Measurements from ENCODE around the gene UBR4. TPM values are rescaled to one million over a fixed set of nuclear protein-coding genes. Genes with fewer than 3 reads are reported as not detected.

UBR4 gene
- total RNA-seq, 1 experiment from 2014 or later = 131 TPM

DNA sequence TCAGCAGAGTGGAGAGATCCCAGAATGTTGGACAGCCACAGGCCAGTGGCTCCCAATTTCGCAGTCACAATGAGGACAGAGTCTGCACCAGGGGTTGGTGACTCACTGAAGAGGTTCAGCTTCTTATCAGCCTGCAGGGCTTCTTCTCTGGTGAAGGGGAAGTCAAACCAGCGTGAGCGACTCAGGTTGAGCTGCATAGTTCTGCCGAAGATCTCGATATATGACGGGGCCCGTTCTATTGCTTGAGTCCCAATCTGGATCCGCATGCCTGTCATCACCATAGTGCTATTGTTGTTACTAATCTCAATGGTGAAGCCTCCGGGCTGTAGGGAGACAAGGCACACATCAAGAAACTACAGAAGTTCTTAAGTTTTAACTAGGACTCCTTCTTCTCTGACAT is 58.5 kb downstream of the UBR4 start:
- TF ChIP-seq, protein P1, sequence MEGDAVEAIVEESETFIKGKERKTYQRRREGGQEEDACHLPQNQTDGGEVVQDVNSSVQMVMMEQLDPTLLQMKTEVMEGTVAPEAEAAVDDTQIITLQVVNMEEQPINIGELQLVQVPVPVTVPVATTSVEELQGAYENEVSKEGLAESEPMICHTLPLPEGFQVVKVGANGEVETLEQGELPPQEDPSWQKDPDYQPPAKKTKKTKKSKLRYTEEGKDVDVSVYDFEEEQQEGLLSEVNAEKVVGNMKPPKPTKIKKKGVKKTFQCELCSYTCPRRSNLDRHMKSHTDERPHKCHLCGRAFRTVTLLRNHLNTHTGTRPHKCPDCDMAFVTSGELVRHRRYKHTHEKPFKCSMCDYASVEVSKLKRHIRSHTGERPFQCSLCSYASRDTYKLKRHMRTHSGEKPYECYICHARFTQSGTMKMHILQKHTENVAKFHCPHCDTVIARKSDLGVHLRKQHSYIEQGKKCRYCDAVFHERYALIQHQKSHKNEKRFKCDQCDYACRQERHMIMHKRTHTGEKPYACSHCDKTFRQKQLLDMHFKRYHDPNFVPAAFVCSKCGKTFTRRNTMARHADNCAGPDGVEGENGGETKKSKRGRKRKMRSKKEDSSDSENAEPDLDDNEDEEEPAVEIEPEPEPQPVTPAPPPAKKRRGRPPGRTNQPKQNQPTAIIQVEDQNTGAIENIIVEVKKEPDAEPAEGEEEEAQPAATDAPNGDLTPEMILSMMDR (conservative IDR thresholded peaks at IDR 0.05) = no peak

More for the DNA sequence above, 58.5 kb downstream of the UBR4 start:
- Histone ChIP-seq H3K27ac (ENCODE audit: insufficient read length, low read depth, low read length) (no peak overlapping the region), H2BK5ac (ENCODE audit: insufficient read length, low read length) (no peak overlapping the region), H3K23ac (ENCODE audit: insufficient read length, low read depth, low read length) (no peak overlapping the region), H3K14ac (ENCODE audit: insufficient read depth, low read length) (no peak overlapping the region), H3K56ac (ENCODE audit: insufficient read length, low read depth, low read length) (no peak overlapping the region), H4K20me1 (ENCODE audit: control insufficient read depth, insufficient read depth, insufficient read length) (no peaks in the 10 kb centered on the region), H3T11ph (ENCODE audit: low read length) (no peak overlapping the region), H3K9me3 (ENCODE audit: control insufficient read depth, low read depth, low read length) (no peaks in the 10 kb centered on the region), H3K4me1 (ENCODE audit: insufficient read depth, low read length) (no peaks in the 10 kb centered on the region), H4K8ac (replicated peaks; ENCODE audit: insufficient read length, low read depth, low read length) (no peak overlapping the region), H2BK12ac (ENCODE audit: insufficient read length, low read depth, low read length) (no peak overlapping the region), H3K4me2 (ENCODE audit: insufficient read depth, insufficient read length, low read length) (no peak overlapping the region), H2BK20ac (ENCODE audit: low read depth, low read length, poor library complexity, severe bottlenecking) (no peak overlapping the region), H3K9ac (ENCODE audit: extremely low read depth, insufficient read length, low read length) (no peak overlapping the region), H2BK15ac (ENCODE audit: low read depth, low read length) (no peak overlapping the region), H3K18ac (ENCODE audit: insufficient read length, low read depth, low read length) (no peak overlapping the region), H3K23me2 (ENCODE audit: insufficient read length, low read depth, low read length, poor library complexity, severe bottlenecking) (no peaks in the 10 kb centered on the region), H3K27me3 (ENCODE audit: insufficient read depth, low read length) (no peaks in the 10 kb centered on the region), H2AFZ (ENCODE audit: low read length) (no peak overlapping the region), H2BK120ac (ENCODE audit: low read depth, low read length, poor library complexity, severe bottlenecking) (no peak overlapping the region), H4K5ac (ENCODE audit: insufficient read length, low read depth, low read length) (no peak overlapping the region), H4K91ac (ENCODE audit: insufficient read length, low read depth, low read length) (no peak overlapping the region), H3K79me2 (ENCODE audit: insufficient read depth, low read length) (no peaks in the 10 kb centered on the region), H3K79me1 (ENCODE audit: insufficient read depth, low read depth, low read length, poor library complexity, severe bottlenecking) (no peaks in the 10 kb centered on the region), H3K4ac (ENCODE audit: low read depth, low read length) (no peak overlapping the region), H2AK5ac (ENCODE audit: insufficient read length, low read length) (no peak overlapping the region)
- no peaks in the 10 kb centered on the region for H3K4me1 Mint-ChIP-seq
- peaks cover 83 to 99% (median 99%) of the 10 kb centered on the region in 3 experiments for H3K36me3 Mint-ChIP-seq (ENCODE audit: insufficient read depth in 1 of 3, low read depth in 3 of 3)
- no peaks in the 10 kb centered on the region for H3K9me3 Mint-ChIP-seq
- no peak overlapping the region for H3K4me3 Mint-ChIP-seq
- no peak for DNase-seq
- no peaks in the 10 kb centered on the region for H3K27me3 Mint-ChIP-seq (ENCODE audit: low read depth)
- no CpG with 5 or more reads among the region's 9 CpGs for WGBS (ENCODE audit: extremely low coverage, insufficient read length, low lambda C conversion rate)
- H3K27ac Mint-ChIP-seq = no peak overlapping the region
